ENCODE data around the gene REP15. TPM values are rescaled to one million over a fixed set of nuclear protein-coding genes. Genes with fewer than 3 reads are reported as not detected.

The REP15 gene
- total and polyA plus RNA-seq, 2 donors from 2014 or later, result 1.3 to 3.2 TPM

Other genes with a start within 250 kb of the REP15 start
- 0.38 TPM for gene SMCO2, start 249.7 kb upstream of the REP15 start, total RNA-seq
- not detected for gene SMCO2, start 249.7 kb upstream of the REP15 start, polyA plus RNA-seq (ENCODE audit: insufficient read depth, low read depth, low replicate concordance)
- 175 TPM for gene PPFIBP1, start 172.2 kb upstream of the REP15 start, total RNA-seq
- gene PPFIBP1, start 172.2 kb upstream of the REP15 start, polyA plus RNA-seq (ENCODE audit: insufficient read depth, low read depth, low replicate concordance), result 12.7 TPM
- 40.1 TPM for gene MRPS35, start 14.4 kb downstream of the REP15 start, total RNA-seq
- 97.8 TPM for gene MRPS35, start 14.4 kb downstream of the REP15 start, polyA plus RNA-seq (ENCODE audit: insufficient read depth, low read depth, low replicate concordance)
- gene KLHL42, start 83.8 kb downstream of the REP15 start, total RNA-seq, result 21.2 TPM
- gene KLHL42, start 83.8 kb downstream of the REP15 start, polyA plus RNA-seq (ENCODE audit: insufficient read depth, low read depth, low replicate concordance), result 6.6 TPM
- gene MANSC4, start 83.8 kb downstream of the REP15 start, total RNA-seq, result not detected
- gene MANSC4, start 83.8 kb downstream of the REP15 start, polyA plus RNA-seq (ENCODE audit: insufficient read depth, low read depth, low replicate concordance), result not detected